B cell (primary cell): ENCODE measurements around the gene PFN3. TPM values are rescaled to one million over a fixed set of nuclear protein-coding genes. Genes with fewer than 3 reads are reported as not detected.
A peak's percentile ranks its signal among the peaks of the same experiment; 100 is the strongest.

ENCODE experiments used
- ATAC-seq: fragments of 200-7000 bp; cut with Tn5 transposase; one replicate; pipeline ENCODE4 v1.10.0; 2021; ENCODE audit warnings: low read depth, mild to moderate bottlenecking, moderate number of reproducible peaks, moderate library complexity
- CTCF ChIA-PET: fragments of 350-600 bp; sonication (Branson Sonifier 250); formaldehyde crosslinking; loops from one replicate; lab custom pipeline; 2021; ENCODE audit warnings: antibody characterized with exemption, inconsistent platforms; lab: Charles Lee
- POLR2A ChIA-PET: fragments of 350-600 bp; sonication (Branson Sonifier 250); formaldehyde crosslinking; loops from one replicate; lab custom pipeline; 2021; ENCODE audit warnings: antibody characterized with exemption; lab: Charles Lee
- DNase-seq: peaks from one replicate; pipeline ENCODE4 v3.0.0; 2013
- H2AFZ ChIP-seq: 2 replicates; pipeline ENCODE4 v1.6.1; 2012; ENCODE audit warnings: mild to moderate bottlenecking, low read depth, low read length; ENCODE audit not compliant: insufficient read depth, poor library complexity, severe bottlenecking
- H3K27ac ChIP-seq, 2 donors: 1 replicate in 1 of 2; 2 replicates in 1 of 2; pipeline ENCODE4 v1.5.1; 2012 to 2013; ENCODE audit warnings: low read length in 2 of 2, mild to moderate bottlenecking in 2 of 2, moderate library complexity in 1 of 2
- H3K27me3 ChIP-seq, 4 experiments: fragments of 200-600 bp in 1 of 4; sonication (generic) in 1 of 4; replicated peaks in 1 of 4; 1 replicate in 2 of 4; 2 replicates in 2 of 4; pipeline versions ENCODE4 v1.6.1 to v1.7.0; 2013 to 2016; ENCODE audit warnings: low read length in 3 of 4, mild to moderate bottlenecking in 2 of 4, mixed read lengths in 1 of 4, moderate library complexity in 1 of 4; ENCODE audit not compliant: insufficient read depth in 4 of 4, control insufficient read depth in 3 of 4; ENCODE audit errors: control extremely low read depth in 1 of 4
- H3K36me3 ChIP-seq, 2 experiments: replicated peaks in 1 of 2; 1 replicate in 1 of 2; 2 replicates in 1 of 2; pipeline versions ENCODE4 v1.6.1 to v1.7.1; 2013; ENCODE audit warnings: low read length in 1 of 2; ENCODE audit not compliant: insufficient read depth in 2 of 2, control insufficient read depth in 1 of 2; ENCODE audit errors: control extremely low read depth in 1 of 2, extremely low read depth in 1 of 2
- H3K4me1 ChIP-seq, 2 donors: fragments of 200-600 bp in 1 of 2; sonication (generic) in 1 of 2; 1 replicate in 1 of 2; 2 replicates in 1 of 2; pipeline versions ENCODE4 v1.5.1 to v1.6.1; 2013 to 2017; ENCODE audit warnings: low read length in 2 of 2; ENCODE audit not compliant: control insufficient read depth in 2 of 2, insufficient read depth in 2 of 2
- H3K4me2 ChIP-seq: replicated peaks from 2 replicates; pipeline ENCODE3; 2012; ENCODE audit warnings: mild to moderate bottlenecking, low read depth, low read length; ENCODE audit not compliant: poor library complexity, severe bottlenecking
- H3K4me3 ChIP-seq, 5 experiments: fragments of 200-600 bp in 1 of 5; sonication (generic) in 1 of 5; 1 replicate in 3 of 5; 2 replicates in 2 of 5; pipeline versions ENCODE4 v1.5.1 to v1.7.0; 2011 to 2016; ENCODE audit warnings: low read length in 4 of 5, mild to moderate bottlenecking in 4 of 5, low read depth in 2 of 5, control low read depth in 1 of 5, moderate library complexity in 1 of 5; ENCODE audit not compliant: insufficient read depth in 1 of 5; ENCODE audit errors: control extremely low read depth in 1 of 5, extremely low read depth in 1 of 5
- H3K79me2 ChIP-seq: fragments of 200-600 bp; sonication (generic); one replicate; pipeline ENCODE4 v1.6.0; 2016; ENCODE audit warnings: low read length; ENCODE audit not compliant: control insufficient read depth, insufficient read depth
- H3K9ac ChIP-seq: fragments of 200-600 bp; sonication (generic); 2 replicates; pipeline ENCODE4 v1.6.1; 2017; ENCODE audit warnings: mild to moderate bottlenecking, low read length, moderate library complexity
- H3K9me3 ChIP-seq, 3 donors: one replicate each; pipeline versions ENCODE4 v1.6.1 to v1.7.1; 2013; ENCODE audit warnings: low read length in 2 of 3; ENCODE audit not compliant: control insufficient read depth in 2 of 3, insufficient read depth in 1 of 3; ENCODE audit errors: control extremely low read depth in 1 of 3
- H4K20me1 ChIP-seq: 2 replicates; pipeline ENCODE4 v1.6.0; 2012; ENCODE audit warnings: mild to moderate bottlenecking, low read length; ENCODE audit not compliant: insufficient read depth, control insufficient read depth, poor library complexity, severe bottlenecking
- H3K27ac Mint-ChIP-seq: one replicate; pipeline ENCODE4 v1.8.0; 2021; ENCODE audit warnings: mixed read lengths
- H3K27me3 Mint-ChIP-seq: one replicate; pipeline ENCODE4 v1.8.0; 2021; ENCODE audit warnings: mixed read lengths
- H3K4me1 Mint-ChIP-seq: one replicate; pipeline ENCODE4 v1.8.0; 2021; ENCODE audit warnings: mixed read lengths
- H3K4me3 Mint-ChIP-seq: one replicate; pipeline ENCODE4 v1.8.0; 2021; ENCODE audit warnings: mixed read lengths
- H3K9me3 Mint-ChIP-seq: one replicate; pipeline ENCODE4 v1.8.0; 2022; ENCODE audit warnings: mixed read lengths; ENCODE audit not compliant: insufficient read depth
- EZH2 ChIP-seq: IDR thresholded peaks from 2 replicates; pipeline ENCODE4 v1.6.1; 2012; ENCODE audit warnings: borderline replicate concordance, low read depth, mild to moderate bottlenecking, moderate library complexity, low read length; ENCODE audit not compliant: insufficient read depth, poor library complexity, severe bottlenecking
- whole genome bisulfite sequencing: methylation state at CpG from one replicate; pipeline ENCODE4 v1.1.5; 2013; ENCODE audit warnings: missing lambda C conversion rate; ENCODE audit not compliant: insufficient coverage; 5-methylcytosine and 5-hydroxymethylcytosine counted together
- intact Hi-C: fragments of 100-400 bp; cut with micrococcal nuclease; formaldehyde crosslinking; loops from one replicate; pipeline ENCODE4 v1.10.0; 2022
- polyA plus RNA-seq: library from polyadenylated mRNA; depleted of rRNA; stranded (reverse); fragments of >200 nt; gene quantifications from 2 replicates; pipeline ENCODE4 v1.2.3, GENCODE V29; 2012
- total RNA-seq, 2 donors: library from RNA; stranded (reverse); fragments of 120-200 nt in 1 of 2; gene quantifications; 1 replicate in 1 of 2; 2 replicates in 1 of 2; pipeline versions ENCODE4 v1.2.3 to v1.2.4, GENCODE V29; 2013 to 2022
- TF ChIP-seq, protein P1 (sequence below): fragments of 200-600 bp; IDR thresholded peaks from one replicate; pipeline ENCODE4 v1.8.0; 2022; ENCODE audit warnings: antibody characterized with exemption, mild to moderate bottlenecking

Gene PFN3
- total and polyA plus RNA-seq, 2 donors (not counting 1 experiment from before 2014, with no cell fraction given) = not detected

DNA sequence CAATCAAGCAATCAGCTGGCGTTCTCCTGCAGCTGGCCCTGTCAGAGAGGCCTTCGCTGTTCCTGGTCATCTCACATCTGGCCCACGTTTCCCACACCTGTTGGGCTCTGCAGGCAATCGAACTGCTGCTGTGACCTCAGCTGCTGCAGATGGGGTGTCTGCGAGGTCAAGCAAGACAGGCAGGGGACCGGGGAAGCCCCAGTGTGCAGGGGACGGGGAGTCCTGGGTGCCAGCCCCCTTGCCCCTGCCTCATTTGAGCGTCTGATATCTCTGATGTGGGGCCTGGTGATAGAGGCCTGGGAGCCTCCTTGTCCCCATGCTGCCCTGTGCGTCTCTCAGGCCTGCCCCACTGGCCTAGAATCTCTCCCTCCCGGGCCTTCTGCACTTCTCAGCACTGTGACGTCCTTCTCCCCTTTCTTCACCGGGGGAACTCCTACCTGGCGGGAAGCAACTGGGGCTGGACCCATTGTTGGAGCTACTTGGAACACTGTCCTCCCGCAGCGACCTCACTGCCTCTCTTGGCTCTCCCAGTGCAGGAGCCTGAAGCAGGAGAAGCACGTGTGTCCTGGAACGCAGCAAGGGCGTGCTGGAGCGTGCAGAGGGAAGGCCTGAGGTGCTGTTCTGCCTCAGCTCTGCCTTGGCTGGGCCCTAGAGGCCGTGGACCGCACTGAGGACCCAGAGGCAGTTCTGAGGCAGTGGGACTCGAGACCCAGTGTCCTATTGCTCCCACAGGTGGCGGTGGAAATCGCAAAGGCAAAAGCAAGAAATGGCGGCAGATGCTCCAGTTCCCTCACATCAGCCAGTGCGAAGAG is 29.9 kb upstream of the PFN3 start:
- 53% methylated on average over 26 of the region's 26 CpGs for WGBS
- peak overlapping the region; percentile 92 to 96 for H3K27ac ChIP-seq
- H3K4me2 ChIP-seq = peak overlapping the region; percentile 90
- H3K27me3 ChIP-seq = no peaks in the 10 kb centered on the region
- no peak for ATAC-seq
- H4K20me1 ChIP-seq = peaks cover 76% of the 10 kb centered on the region
- Mint-ChIP-seq H3K4me1 (peaks cover 75% of the 10 kb centered on the region), H3K4me3 (peak overlapping the region; percentile 94), H3K27ac (peak overlapping the region; percentile 97), H3K27me3 (no peaks in the 10 kb centered on the region), H3K9me3 (no peaks in the 10 kb centered on the region)
- peaks cover 67% of the 10 kb centered on the region for H3K79me2 ChIP-seq
- H3K9ac ChIP-seq = peak overlapping the region; percentile 82
- H3K36me3 ChIP-seq = peaks cover 0 to 66% of the 10 kb centered on the region in 2 experiments
- ChIA-PET POLR2A (interaction anchor here (0.7 to 6.8 kb wide), 7 partner anchors 15 to 894 kb away, joined by 3 to 103 read pairs (median 6); partner anchors contain the start of genes LMAN2 and PRR7), CTCF (interaction anchor here (0.7 to 12.4 kb wide), 6 partner anchors 13 to 78 kb away, joined by 3 to 152 read pairs (median 110); partner anchors contain the start of gene PRR7)
- intact Hi-C loops = no loop called here
- H3K9me3 ChIP-seq = no peaks in the 10 kb centered on the region
- H2AFZ ChIP-seq = no peak overlapping the region
- peak overlapping the region in 3 of 5 experiments; percentile 4 to 74 (median 63) for H3K4me3 ChIP-seq
- H3K4me1 ChIP-seq = peaks cover 67 to 87% of the 10 kb centered on the region in 2 donors
- TF ChIP-seq, protein P1, sequence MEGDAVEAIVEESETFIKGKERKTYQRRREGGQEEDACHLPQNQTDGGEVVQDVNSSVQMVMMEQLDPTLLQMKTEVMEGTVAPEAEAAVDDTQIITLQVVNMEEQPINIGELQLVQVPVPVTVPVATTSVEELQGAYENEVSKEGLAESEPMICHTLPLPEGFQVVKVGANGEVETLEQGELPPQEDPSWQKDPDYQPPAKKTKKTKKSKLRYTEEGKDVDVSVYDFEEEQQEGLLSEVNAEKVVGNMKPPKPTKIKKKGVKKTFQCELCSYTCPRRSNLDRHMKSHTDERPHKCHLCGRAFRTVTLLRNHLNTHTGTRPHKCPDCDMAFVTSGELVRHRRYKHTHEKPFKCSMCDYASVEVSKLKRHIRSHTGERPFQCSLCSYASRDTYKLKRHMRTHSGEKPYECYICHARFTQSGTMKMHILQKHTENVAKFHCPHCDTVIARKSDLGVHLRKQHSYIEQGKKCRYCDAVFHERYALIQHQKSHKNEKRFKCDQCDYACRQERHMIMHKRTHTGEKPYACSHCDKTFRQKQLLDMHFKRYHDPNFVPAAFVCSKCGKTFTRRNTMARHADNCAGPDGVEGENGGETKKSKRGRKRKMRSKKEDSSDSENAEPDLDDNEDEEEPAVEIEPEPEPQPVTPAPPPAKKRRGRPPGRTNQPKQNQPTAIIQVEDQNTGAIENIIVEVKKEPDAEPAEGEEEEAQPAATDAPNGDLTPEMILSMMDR = no peak
- no peak for TF ChIP-seq EZH2
- DNase-seq = no peak
